Measurements from ENCODE around the gene RIN1.
"Not testable (repeated sequence)": the region's sequence is repeated elsewhere in the genome, so short reads cannot be mapped to it uniquely, and the experiment has no call there.

The RIN1 gene, protein sequence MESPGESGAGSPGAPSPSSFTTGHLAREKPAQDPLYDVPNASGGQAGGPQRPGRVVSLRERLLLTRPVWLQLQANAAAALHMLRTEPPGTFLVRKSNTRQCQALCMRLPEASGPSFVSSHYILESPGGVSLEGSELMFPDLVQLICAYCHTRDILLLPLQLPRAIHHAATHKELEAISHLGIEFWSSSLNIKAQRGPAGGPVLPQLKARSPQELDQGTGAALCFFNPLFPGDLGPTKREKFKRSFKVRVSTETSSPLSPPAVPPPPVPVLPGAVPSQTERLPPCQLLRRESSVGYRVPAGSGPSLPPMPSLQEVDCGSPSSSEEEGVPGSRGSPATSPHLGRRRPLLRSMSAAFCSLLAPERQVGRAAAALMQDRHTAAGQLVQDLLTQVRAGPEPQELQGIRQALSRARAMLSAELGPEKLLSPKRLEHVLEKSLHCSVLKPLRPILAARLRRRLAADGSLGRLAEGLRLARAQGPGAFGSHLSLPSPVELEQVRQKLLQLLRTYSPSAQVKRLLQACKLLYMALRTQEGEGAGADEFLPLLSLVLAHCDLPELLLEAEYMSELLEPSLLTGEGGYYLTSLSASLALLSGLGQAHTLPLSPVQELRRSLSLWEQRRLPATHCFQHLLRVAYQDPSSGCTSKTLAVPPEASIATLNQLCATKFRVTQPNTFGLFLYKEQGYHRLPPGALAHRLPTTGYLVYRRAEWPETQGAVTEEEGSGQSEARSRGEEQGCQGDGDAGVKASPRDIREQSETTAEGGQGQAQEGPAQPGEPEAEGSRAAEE

DNA sequence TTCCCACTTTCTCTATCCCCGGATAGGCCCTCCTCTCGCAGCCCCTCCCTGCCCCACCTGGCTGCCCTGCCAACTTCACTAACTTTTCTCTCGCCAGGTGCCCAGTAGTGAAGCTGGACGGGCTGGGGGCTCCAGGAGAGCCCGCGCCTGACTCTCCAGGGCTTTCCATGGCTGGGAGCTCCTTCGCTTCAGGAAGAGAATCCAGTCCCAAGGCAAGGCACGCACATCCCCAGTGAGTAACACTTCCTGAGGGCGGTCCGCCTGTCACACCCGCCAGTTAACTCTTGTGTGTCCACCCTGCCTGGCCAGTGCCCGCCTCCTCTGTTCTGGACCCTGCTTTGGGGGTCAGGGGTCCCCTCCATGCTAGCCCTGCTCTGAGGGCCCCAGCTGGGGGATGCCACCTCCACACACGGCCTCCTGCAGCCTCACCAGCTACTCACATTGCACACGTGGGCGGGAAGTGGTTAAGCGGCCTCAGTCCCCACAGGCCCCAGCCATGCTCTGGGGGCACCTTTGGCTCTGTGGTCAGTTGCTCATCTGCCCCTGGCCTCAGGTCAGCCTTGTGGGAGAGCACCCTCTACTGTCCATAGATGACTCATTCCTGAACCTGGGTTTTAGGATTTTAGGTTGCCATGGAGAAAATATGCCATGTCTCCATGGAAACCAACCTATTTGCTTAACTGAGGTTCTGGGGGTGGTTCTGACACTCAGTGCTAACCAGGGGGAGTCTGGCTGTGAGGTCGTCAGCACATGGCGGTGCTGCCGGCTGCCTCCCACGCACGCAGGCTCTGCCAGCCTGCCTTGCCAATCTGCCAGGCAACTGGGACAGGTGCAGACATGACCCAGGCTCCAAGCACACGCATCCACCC, at the start of gene RIN1:
Gene RIN1, minus strand, starts transcription at position 201 of the 869 bp plus-strand sequence. Its CDS starts 32 bp downstream, at position 169.
- peak in 1 of 2 donors; percentile 50 for DNase-seq (ENCODE audit: low read depth in 2 of 2, low spot score in 1 of 2)

DNA sequence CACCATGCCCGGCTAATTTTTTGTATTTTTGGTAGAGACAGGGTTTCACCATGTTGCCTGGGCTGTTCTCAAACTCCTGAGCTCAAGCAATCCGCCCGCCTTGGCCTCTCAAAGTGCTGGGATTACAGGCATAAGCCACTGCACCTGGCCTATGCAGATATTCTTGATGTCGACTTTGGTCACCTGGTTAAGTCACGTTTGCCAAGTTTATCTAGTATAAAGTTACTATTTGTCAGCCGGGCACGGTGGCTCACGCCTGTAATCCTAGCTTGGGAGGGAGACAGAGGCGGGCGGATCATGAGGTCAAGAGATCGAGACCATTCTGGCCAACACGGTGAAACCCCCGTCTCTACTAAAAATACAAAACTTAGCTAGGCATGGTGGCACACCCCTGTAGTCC, 48.1 kb upstream of the RIN1 start:
- not testable (repeated sequence) for DNase-seq (ENCODE audit: low read depth in 2 of 2, low spot score in 1 of 2)

DNA sequence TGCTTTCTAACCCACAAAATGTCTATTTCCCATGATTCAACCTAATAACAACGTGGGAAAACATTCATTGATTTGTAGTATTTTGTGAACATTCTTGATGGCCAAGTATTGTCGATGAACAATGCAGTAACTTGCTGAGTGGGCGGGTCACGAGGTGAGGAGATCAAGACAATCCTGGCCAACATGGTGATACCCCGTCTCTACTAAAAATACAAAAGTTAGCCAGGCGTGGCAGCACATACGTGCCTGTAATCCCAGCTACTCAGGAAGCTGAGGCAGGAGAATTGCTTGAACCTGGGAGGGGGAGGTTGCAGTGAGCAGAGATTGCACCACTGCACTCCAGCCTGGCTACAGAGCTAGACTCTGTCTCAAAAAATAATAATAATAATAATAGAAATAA, 44.0 kb upstream of the RIN1 start:
- DNase-seq (ENCODE audit: low read depth in 2 of 2, low spot score in 1 of 2): not testable (repeated sequence)

DNA sequence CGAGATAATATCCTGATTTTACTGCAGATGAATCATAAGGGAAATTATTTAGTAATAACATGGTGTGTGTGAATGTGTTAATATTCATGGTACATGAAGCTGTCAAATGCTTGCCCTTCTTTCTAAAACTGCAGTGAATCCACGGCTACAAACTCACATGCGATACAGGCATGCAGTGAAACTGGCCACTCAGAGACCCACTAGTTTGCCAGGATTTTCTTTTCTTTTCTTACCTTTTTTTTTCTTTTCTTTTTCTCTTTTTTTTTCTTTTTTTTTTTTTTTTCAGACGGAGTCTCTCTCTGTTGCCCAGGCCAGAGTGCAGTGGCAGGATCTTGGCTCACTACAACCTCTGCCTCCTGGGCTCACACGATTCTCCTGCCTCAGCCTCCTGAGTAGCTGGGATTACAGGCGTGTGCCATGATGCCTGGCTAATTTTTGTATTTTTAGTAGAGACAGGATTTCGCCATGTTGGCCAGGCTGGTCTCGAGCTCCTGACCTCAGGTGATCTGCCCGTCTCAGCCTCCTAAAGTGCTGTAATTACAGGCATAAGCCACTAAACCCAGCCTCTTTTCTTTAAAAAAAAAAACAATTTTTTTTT, 37.6 kb upstream of the RIN1 start:
- not testable (repeated sequence) for DNase-seq (ENCODE audit: low read depth in 2 of 2, low spot score in 1 of 2)

DNA sequence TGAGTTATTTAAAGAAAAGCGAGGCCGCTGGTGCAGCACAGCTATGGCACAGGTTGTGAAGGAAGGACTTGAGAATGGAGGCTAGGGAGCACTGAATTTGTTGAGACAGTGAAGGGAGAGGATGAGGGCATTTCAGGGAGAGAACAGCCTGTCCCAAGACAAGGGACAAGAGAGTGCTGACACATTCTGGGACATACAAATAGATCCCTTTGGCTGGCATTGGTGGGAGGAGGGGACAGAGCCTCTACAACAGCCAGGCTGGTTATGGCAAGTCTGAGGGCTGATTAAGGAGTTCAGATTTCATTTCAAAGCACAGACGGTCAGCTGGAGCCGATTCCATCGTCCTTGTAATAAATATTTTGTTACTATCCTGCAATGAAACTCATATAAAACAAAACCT, 37.0 kb upstream of the RIN1 start:
- DNase-seq (ENCODE audit: low read depth in 2 of 2, low spot score in 1 of 2): no peak

DNA sequence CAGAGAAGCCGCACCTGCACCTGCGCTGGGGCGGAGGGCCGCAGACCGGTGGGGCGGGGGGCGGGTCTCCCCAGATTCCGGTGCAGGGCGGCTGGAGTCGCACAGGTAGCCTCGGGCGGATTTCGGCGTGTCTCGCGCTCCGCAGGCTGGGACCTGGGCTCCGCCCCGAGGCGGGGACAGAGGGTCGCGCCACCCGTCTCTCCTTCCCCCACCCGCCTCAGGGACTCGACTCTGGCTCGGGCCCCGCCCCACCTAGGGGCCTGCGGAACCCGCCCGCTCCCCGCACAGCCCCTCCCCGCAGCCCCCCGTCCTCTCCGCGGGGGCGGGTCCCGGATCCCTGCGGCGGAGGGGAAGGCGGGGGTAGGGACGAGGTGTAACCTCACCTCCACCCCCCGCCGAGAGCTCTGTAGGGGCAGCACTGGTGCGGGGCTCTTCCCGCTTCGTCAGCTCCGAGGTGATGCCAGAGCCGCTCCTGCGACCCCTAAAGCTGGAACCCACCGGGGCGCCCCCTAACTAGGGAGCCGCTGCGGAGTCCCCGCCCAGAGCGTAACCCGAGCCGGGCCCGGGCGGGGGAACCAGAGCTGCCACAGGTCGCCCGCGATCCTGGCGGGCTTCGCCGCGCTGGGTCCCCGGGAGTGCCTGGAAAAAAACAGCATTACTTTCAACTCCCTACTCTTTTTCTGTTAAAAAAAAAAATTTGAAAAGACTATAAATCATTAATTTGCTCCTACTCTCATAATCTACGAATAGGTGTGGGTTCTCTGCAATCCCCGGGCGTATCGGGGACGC, 35.6 kb upstream of the RIN1 start, which contains the start of gene SLC29A2:
Gene SLC29A2, minus strand, starts transcription at position 134 of the 789 bp plus-strand sequence. CDS start 169 bp downstream, outside the sequence.
- peak; percentile 34 to 71 for DNase-seq (ENCODE audit: low read depth in 2 of 2, low spot score in 1 of 2)

DNA sequence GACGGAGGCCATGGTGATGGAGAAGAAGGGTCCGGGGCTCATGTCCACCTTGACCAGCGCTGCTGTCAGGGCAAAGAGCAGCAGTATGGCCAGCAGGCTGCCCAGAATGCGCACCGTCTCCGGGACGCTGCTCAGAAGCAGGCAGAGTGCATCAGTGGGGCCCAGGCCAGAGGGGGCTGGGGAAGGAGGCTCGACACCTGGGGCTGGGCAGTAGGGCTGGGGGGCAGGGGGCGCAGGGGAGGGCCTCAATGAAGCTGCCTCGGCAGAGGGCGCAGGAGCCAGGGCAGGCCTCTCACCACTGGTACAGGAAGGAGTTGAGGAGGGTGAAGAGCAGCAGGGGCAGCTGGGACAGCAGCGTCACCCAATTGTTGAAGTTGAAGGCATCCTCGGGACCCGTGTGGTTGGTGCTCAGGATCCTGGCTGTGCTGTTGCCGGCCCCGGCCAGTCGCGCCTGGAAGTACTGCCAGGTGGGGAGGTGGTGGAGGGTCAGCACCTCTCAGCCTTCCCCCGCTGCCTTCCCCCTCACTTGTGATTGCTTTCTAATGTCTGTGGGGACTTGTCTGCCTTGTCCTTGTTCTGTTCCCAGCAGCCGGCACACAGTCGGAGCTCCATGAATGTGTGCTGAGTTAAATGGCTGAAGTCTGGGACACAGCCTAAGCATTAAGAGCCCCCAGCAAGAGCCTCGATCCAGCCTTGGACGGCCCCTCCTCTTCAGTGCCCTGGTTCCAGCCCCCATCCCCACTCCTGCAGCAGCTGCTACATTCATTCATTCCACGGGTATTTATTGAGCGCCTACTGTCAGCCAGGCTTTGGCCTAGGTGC, 33.0 kb upstream of the RIN1 start:
- no peak for DNase-seq (ENCODE audit: low read depth in 2 of 2, low spot score in 1 of 2)

DNA sequence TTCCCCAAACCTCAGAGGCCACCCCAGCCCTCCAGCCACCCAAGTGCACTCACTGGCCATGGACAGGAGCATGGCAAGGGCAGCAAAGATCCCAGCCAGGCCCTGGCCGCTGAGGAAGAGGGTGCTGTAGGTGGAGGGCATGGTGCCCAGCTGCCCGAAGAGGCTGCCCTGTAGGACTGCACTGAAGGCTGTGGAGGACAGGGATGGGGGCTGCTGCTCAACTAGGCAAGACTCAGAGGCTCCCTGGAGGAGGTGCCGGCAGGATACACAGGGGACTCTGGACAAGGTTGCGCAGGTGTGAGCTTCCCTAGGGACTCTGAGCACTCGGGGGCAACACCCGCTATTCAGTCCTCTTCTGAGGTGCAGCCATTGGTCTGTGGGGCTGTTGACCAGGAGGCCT, 32.2 kb upstream of the RIN1 start:
- DNase-seq (ENCODE audit: low read depth in 2 of 2, low spot score in 1 of 2): no peak

DNA sequence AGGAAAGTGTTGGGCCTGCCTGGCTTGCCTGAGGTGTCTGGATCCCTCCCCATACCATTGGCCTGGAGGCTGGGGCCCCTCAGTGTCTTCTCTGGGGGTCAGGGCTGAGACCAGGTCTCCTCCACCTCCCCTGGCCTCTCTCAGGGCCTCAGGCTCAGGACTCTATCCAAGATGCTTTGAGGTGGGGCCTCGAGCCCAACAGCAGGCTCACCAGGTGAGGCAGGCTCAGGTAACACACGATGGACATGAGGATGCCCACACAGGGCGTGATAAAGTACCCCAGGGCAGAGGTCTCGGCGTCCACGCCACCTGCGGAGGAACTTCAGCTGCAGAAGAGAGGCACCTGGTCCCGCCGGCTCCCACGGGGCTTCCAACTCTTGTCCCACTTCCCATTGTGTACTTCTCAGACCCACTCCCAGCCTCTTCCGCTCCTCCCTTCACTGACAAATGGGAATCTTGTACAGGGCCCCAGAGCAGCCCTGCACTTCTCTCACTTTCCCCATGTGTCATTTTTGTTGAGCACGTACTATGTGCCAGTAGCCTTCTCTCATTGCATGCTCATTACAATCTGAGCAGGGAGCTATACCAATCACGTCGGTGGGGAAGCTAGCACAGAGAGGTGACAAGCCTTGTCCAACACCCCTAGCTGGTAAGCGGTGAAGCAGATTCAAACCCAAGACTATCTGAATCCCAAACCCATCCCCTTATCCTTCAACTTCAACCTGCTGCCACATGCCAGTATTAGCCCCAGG, 31.5 kb upstream of the RIN1 start:
- no peak for DNase-seq (ENCODE audit: low read depth in 2 of 2, low spot score in 1 of 2)

DNA sequence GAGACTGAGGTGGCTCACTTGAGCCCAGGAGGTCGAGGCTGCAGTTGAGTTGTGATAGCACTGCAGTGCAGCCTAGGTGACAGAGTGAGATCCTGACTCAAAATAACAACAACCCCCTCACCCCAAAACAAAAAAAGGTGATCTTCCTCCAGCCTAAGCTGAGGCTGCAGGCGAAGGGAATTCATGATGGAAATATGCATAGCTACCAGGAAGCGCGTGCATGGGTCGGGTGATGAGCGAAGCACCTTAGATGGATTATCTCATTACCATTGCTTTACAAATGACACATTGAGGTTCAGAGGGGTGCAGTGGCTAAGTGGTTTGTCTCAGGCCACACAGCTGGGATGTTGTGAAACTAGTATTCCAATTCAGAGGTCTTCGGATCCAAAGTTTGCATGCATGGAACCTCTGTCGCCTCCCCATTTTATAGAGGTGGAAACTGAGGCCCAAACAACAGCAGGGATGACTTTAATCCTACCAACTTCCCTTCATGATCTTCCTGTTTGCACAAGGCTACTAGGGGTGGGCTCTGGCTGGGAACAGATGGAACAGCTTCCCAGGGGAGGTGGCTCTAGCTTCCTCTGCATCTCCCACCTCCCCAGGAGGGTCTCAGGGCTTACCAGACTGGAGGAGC, 30.7 kb upstream of the RIN1 start:
- no peak for DNase-seq (ENCODE audit: low read depth in 2 of 2, low spot score in 1 of 2)

DNA sequence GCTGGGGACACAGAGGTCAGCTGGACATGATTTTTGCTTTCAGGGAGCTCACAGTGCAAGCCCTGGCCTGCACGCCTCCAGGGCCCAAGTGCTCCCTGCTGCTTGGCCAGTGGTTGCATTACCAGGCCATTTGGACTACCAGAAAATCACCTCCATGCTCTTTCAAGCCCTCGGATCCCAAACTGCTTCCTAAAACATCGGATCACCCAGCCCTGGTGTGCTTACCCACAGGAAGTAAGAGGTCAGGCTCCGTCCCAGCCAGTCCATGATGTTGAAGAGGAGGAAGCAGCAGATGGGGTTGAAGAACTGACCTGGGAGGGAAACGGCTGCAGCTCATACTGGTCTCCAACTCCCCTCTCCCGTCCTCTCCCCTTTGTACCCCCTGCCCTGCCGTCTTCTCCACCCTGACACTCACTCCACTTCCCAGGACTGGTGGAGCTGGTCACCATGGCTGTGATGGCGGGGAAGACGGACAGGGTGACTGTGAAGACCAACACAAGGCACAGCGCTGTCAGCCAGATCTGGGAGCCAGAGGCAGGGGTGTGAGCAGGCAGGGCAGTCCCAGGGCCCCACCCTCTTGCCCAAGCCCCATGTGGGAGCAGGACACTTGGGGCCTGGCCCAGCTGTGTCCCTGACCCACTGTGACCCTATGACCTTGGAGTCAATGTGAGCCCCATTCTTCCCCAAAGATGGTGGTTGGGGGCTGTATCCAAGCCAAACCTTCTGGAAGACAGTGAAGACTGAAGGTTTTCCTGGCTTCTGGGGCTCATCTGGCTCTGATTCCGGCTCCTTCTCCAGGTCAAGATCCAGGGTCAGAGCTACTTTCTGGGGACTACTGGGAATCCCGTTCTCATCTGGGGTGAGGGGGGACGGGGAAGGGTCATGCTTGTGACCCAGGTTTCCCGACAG, 29.7 kb upstream of the RIN1 start:
- DNase-seq (ENCODE audit: low read depth in 2 of 2, low spot score in 1 of 2): no peak

DNA sequence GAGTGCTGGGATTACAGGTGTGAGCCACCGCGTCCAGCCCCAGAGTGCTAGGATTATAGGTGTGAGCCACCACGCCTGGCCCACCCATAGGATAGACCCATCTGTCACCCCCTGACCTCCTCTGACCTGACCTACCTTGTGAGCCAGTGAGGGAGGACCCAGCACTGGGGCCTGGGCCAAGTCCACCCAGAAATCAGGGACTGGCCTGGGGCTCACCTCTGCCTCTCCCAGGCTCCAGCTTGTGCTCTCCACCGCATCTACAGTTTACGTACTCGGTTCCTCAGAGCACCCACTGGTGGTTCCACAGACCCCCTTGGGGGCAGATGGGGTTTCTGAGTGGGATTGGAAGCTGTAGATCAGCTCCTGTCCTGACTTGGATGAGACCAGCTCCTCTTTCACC, 28.9 kb upstream of the RIN1 start:
- DNase-seq (ENCODE audit: low read depth in 2 of 2, low spot score in 1 of 2): no peak

DNA sequence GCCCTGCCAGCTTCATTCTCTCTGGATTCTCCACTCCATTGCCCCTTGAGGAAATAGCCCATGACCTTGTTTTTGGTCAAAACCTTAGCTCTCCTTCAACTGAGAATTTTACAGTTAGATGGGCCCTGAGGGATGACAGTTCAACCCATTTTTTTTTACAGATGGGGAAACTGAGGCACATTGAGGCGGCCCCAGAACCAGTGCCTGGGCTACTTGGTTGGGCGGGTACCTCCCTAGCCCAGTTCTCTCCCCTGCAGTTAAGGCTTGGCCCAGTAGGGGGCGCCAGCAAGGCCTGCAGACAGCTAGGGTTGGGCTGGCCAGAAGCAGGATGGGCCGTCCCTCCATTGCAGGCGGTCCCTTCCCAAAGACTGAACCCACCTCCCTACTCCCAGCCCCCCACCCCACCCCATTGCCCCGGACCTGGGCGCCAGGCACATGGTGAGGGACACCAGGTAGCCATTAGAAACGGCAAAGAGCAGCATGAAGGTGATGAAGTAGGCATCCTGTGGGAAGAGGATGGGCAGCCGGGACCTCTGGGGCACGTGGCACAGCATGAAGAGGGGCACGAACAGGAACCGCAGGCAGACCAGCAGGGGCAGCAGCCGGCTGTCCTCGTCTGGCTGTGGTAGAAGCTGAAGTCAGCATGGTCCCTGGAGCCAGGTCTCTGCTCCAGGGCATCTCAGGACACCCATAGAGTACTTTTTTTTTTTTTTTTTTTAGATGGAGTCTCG, 27.7 kb upstream of the RIN1 start:
- DNase-seq (ENCODE audit: low read depth in 2 of 2, low spot score in 1 of 2): peak; percentile 19 to 54

DNA sequence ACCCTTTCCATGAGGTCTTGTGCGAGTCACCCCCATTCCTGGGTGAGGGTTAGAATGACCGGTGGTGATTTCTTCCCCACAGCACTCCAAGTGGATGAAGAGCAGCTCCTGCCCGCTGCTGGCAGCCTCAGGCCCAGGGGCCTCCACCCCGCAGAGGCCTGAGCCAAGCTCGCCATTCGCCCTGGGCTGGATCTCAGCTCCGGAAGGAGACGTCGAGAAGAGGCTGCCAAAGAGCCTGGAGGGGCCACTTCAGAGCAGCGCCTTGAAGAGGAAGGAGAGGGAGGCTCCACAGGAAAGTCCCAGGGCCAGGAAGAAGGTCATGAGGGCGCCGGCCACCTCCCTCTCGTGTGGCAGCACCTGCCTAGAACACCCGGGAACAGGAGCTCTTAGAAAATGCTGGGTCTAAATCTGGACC, 27.0 kb upstream of the RIN1 start:
- no peak for DNase-seq (ENCODE audit: low read depth in 2 of 2, low spot score in 1 of 2)

DNA sequence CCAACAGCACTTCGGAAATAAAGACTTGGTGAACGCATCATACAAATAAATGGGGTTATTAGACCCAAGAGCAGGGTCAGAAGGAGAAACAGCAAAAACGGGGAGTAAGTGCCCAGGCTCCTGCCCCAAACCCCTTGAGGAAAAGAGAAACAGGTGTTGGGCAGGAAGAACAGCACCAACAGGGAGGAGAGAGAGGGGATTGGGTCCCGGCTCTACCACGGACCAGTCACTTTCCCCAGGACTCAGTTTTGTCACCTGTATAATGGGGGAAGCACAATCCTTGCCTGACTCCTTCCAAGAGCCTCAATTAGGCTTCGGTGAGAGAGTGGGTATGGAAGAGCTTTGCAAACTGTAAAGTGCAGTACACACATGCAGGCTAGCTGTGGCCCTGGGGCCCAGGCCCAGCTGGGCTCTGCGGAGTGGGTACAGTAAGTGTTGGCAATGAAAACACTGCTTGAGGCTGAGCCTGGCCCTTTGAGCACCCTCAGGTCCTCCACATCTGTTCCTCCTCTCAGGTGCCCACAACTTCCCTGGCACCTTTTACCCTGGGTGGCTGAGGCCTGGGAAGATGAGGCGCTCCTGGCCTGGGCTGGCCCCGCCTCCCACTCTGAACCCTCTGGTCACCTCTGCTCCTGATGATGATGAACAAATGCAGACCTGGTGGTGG, 26.4 kb upstream of the RIN1 start:
- no peak for DNase-seq (ENCODE audit: low read depth in 2 of 2, low spot score in 1 of 2)

DNA sequence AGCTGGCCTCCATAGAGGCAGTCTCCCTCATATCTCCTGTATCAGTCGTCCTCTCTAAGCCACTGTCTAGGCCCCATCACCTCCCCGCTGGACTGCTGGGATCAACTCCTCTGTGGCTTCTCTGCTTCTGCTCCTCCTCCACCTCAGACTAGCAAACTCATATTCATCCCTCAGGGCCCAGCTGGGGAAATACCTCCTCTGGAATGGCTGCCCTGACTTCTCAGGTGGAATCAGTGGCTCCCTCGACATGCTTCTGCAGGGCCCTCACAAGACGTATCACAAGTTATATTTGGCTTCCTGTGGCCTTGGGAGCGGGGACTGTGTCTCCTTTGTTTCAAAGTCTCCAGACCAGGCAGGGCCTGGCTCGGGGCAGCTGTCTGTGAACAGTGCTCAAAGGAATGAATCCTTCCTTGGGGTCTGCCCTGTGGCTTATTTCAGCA, 25.3 kb upstream of the RIN1 start:
- DNase-seq (ENCODE audit: low read depth in 2 of 2, low spot score in 1 of 2): no peak
